Peyer's patch (tissue), 4 donors: ENCODE data around the gene TAF12. TPM values are rescaled to one million over a fixed set of nuclear protein-coding genes. Genes with fewer than 3 reads are reported as not detected.
A peak's percentile ranks its signal among the peaks of the same experiment; 100 is the strongest.
"Not testable (repeated sequence)": the region's sequence is repeated elsewhere in the genome, so short reads cannot be mapped to it uniquely, and the experiment has no call there.

Experiments used
- DNase-seq, 3 donors: peaks; one replicate each; pipeline ENCODE4 v3.0.0-alpha.2; 2017 to 2019
- H3K27ac ChIP-seq, 4 donors: fragments of 200-600 bp; sonication (generic); one replicate each; pipeline ENCODE4 v1.5.1; 2016 to 2019
- H3K27me3 ChIP-seq, 2 donors: fragments of 200-600 bp; sonication (generic); one replicate each; pipeline ENCODE4 v1.5.1; 2019
- H3K36me3 ChIP-seq, 3 donors: fragments of 200-600 bp; sonication (generic); one replicate each; pipeline ENCODE4 v1.5.1; 2016 to 2019
- H3K4me1 ChIP-seq, 4 donors: fragments of 200-600 bp; sonication (generic); one replicate each; pipeline ENCODE4 v1.5.1; 2016 to 2019
- H3K4me3 ChIP-seq, 4 donors: fragments of 200-600 bp; sonication (generic); 1 replicate in 3 of 4; 2 replicates in 1 of 4; pipeline ENCODE4 v1.5.1; 2016 to 2019; ENCODE audit warnings: mild to moderate bottlenecking in 1 of 4
- H3K9me3 ChIP-seq, 4 donors: fragments of 200-600 bp; sonication (generic); one replicate each; pipeline ENCODE4 v1.5.1; 2016 to 2019; ENCODE audit warnings: mild to moderate bottlenecking in 1 of 4
- POLR2A ChIP-seq, 2 donors: fragments of 450-650 bp; IDR thresholded peaks; one replicate each; pipeline ENCODE4 v1.5.1; 2017; ENCODE audit warnings: antibody characterized with exemption in 2 of 2, mild to moderate bottlenecking in 2 of 2, moderate library complexity in 2 of 2
- total RNA-seq, 4 donors: library from RNA; depleted of rRNA; stranded (reverse); fragments of >200 nt; gene quantifications; one replicate each; pipeline ENCODE4 v1.1.0, GENCODE V29; 2016
- TF ChIP-seq, protein P1 (sequence below), 6 experiments: fragments of 450-650 bp in 4 of 6; fragments of 200-600 bp in 2 of 6; sonication (generic) in 1 of 6; IDR thresholded peaks; one replicate each; pipeline ENCODE4 v1.5.1; 2017 to 2019; ENCODE audit warnings: antibody characterized with exemption in 6 of 6, mild to moderate bottlenecking in 3 of 6, moderate library complexity in 1 of 6

Gene TAF12, protein sequence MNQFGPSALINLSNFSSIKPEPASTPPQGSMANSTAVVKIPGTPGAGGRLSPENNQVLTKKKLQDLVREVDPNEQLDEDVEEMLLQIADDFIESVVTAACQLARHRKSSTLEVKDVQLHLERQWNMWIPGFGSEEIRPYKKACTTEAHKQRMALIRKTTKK
- total RNA-seq: 10 to 100 TPM; 12.2 to 34.7 (median 14.6) TPM

DNA sequence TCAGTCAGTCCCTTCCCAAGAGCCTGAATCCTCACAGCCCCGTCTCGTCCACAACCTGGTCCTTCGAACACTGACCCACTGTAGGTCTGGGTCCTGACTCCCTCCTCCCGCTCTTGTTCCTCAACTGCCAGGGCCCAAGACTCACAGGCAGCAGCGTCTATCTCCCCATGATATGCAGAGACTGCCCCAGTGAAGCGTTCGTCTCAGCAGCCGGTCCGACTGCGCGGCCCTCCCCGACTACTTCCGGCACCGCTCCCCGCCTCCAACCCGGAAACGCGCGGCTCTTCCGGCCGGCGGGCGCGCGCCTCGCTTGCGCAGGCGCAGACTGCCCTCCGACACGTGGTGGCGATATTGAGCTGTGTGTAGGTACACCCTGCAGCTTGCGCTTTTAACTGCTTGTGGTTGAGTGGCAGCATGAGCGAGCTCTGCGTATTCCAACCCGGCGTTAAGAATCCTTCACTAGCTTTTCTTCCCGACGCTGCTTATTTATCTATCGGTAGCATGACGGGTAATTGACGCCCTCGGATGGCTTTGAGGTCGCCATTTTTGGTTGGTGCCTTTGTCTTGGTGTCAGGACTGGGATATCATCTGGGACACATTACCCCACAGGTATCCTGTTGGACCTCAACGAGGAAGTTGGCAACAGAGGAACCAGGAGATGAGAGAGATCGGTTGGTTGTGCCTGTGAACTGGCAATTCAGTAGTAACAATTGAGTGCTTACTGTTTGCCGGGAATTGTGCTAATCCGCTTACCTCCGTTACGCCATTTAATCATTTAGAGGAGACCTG, at the start of gene TAF12:
Gene TAF12, minus strand, starts transcription at position 221 of the 789 bp plus-strand sequence. CDS start 20,986 bp downstream, outside the sequence.
- Histone ChIP-seq H3K4me3 (peak within 1 kb of the TSS; percentile 61 to 79 (median 70)), H3K27ac (peak within 1 kb of the TSS; percentile 86 to 95 (median 92)), H3K36me3 (no peaks in the 10 kb centered on the region), H3K4me1 (peaks cover 0 to 35% (median 6%) of the 10 kb centered on the region in 4 donors), H3K27me3 (no peaks in the 10 kb centered on the region), H3K9me3 (no peaks in the 10 kb centered on the region)
- peak; percentile 88 to 97 (median 96) for DNase-seq
- TF ChIP-seq POLR2A (IDR thresholded peaks at IDR 0.05): peak; percentile 98 to 99
- TF ChIP-seq, protein P1, sequence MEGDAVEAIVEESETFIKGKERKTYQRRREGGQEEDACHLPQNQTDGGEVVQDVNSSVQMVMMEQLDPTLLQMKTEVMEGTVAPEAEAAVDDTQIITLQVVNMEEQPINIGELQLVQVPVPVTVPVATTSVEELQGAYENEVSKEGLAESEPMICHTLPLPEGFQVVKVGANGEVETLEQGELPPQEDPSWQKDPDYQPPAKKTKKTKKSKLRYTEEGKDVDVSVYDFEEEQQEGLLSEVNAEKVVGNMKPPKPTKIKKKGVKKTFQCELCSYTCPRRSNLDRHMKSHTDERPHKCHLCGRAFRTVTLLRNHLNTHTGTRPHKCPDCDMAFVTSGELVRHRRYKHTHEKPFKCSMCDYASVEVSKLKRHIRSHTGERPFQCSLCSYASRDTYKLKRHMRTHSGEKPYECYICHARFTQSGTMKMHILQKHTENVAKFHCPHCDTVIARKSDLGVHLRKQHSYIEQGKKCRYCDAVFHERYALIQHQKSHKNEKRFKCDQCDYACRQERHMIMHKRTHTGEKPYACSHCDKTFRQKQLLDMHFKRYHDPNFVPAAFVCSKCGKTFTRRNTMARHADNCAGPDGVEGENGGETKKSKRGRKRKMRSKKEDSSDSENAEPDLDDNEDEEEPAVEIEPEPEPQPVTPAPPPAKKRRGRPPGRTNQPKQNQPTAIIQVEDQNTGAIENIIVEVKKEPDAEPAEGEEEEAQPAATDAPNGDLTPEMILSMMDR (IDR thresholded peaks at IDR 0.05): peak; percentile 40 to 63 (median 48)

DNA sequence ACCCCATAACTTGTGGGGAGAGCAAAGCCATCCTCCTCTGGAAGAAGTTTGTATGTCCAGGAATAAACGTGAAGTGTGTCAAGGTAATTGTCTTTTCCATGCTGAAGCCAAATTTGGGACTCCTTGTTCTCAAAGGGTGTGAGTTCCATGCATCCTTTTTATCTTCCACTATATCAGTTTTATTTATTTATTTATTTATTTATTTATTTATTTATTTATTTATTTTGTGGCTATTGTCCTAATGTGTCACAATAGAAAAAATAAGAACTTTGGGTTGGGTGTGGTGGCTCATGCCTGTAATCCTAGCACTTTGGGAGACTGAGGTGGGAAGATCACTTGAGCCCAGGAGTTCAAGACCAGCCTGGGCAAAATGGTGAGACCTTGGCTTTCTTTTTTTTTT, 48.8 kb upstream of the TAF12 start:
- DNase-seq, H3K4me3 ChIP-seq, H3K9me3 ChIP-seq, H3K4me1 ChIP-seq, H3K27ac ChIP-seq, H3K27me3 ChIP-seq: not testable (repeated sequence)
- H3K36me3 ChIP-seq: peaks cover 0 to 55% (median 0%) of the 10 kb centered on the region in 3 donors

DNA sequence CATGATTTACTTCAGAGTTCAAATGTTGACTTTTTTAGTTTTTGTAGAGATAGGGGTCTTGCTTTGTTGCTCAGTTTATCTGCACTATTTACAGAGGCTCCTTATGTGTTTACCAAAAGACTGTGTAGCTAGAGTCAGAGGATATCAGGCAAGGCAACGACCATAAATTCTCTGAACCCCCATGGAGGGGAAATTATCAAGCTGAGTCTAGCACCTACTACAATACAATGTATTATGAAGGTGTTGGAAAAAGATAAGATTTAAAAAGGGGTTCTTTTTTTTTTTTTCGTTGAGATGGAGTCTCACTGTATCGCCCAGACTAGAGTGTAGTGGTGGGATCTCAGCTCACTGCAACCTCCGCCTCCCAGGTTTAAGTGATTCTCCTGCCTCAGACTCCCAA, 42.1 kb upstream of the TAF12 start:
- Histone ChIP-seq H3K4me1 (no peaks in the 10 kb centered on the region), H3K4me3 (no peak overlapping the region), H3K36me3 (peaks cover 0 to 44% (median 0%) of the 10 kb centered on the region in 3 donors), H3K27ac (no peak overlapping the region), H3K27me3 (no peaks in the 10 kb centered on the region), H3K9me3 (no peaks in the 10 kb centered on the region)
- TF ChIP-seq, protein P1 (IDR thresholded peaks at IDR 0.05): no peak
- no peak for TF ChIP-seq POLR2A (IDR thresholded peaks at IDR 0.05)
- DNase-seq: no peak

DNA sequence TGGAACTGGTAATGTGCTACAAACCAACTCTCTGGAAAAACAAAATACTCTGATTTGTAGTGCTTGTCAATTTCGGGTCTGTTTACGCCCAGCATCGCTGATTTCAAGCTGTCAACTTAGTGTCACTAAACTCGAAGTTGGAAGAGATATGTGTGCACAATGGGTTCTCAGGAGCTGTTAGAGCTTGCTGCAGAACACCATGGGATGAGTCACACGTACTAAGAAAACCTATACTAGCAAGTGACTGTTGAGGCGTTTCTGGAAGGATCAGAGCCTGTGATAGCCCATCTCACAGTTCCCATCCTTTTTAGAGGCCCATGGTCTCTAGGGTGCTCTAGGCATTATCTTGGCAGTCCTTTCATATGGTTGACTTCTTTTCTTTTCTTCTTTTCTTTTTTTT, 40.0 kb upstream of the TAF12 start:
- no peak overlapping the region for H3K27ac ChIP-seq
- H3K4me3 ChIP-seq: no peak overlapping the region
- no peaks in the 10 kb centered on the region for H3K9me3 ChIP-seq
- H3K36me3 ChIP-seq: peaks cover 0 to 40% (median 0%) of the 10 kb centered on the region in 3 donors
- H3K27me3 ChIP-seq: no peaks in the 10 kb centered on the region
- TF ChIP-seq, protein P1 (IDR thresholded peaks at IDR 0.05): no peak
- no peak for TF ChIP-seq POLR2A (IDR thresholded peaks at IDR 0.05)
- no peak for DNase-seq
- no peaks in the 10 kb centered on the region for H3K4me1 ChIP-seq

DNA sequence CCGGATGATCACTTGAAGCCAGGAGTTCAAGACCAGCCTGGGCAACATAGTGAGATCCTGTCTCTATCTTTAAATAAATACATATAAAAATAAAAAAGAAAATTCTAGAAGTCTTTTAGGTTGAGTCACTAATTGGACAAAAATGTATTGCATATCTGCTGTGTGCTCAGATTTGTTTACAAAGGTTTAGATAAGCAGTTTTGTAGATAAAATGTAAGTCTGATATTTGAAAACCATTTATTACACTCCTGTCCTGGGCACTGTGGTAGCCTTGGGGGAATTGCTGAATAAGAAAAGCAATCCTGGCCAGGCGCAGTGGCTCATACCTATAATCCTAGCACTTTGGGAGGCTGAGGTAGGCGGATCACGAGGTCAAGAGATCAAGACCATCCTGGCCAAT, 37.3 kb upstream of the TAF12 start:
- DNase-seq: no peak
- TF ChIP-seq, protein P1 (IDR thresholded peaks at IDR 0.05): no peak
- TF ChIP-seq POLR2A (IDR thresholded peaks at IDR 0.05): no peak
- Histone ChIP-seq H3K4me1 (no peaks in the 10 kb centered on the region), H3K36me3 (peaks cover 0 to 29% (median 0%) of the 10 kb centered on the region in 3 donors), H3K27ac (no peak overlapping the region), H3K4me3 (no peak overlapping the region), H3K27me3 (no peaks in the 10 kb centered on the region), H3K9me3 (no peaks in the 10 kb centered on the region)

DNA sequence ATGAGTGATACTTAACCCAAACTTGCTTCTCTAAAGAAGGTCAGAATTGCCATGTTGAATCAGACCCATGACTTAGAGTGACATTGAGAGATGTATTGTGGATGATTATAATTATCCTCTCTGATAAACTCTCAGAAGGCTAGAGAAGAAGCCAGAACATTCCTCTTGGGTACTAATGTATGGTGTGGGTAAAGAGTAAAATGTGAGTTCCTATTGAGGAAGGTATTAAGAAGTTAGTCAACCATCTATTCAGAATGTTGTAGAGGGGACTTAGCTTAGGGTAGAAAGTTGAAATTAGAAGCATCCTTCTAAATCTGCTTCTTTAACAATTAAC, 33.0 kb upstream of the TAF12 start:
- Histone ChIP-seq H3K4me3 (no peak overlapping the region), H3K9me3 (no peaks in the 10 kb centered on the region), H3K27ac (no peak overlapping the region), H3K27me3 (no peaks in the 10 kb centered on the region), H3K4me1 (no peaks in the 10 kb centered on the region), H3K36me3 (peaks cover 0 to 1% (median 0%) of the 10 kb centered on the region in 3 donors)
- DNase-seq: no peak
- TF ChIP-seq, protein P1 (IDR thresholded peaks at IDR 0.05): no peak
- no peak for TF ChIP-seq POLR2A (IDR thresholded peaks at IDR 0.05)

DNA sequence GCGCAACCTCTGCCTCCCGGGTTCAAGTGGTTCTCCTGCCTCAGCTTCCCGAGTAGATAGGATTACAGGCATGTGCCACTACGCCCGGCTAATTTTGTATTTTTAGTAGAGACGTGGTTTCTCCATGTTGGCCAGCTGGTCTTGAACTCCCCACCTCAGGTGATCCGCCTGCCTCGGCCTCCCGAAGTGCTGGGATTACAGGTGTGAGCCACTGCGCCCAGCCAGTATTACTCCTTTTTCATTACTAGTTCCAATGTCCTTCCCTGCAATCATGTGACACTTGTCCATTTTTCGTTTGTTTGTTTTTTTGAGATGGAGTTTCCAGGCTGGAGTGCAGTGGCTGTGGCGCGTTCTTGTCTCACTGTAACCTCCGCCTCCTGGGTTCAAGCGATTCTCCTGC, 30.1 kb upstream of the TAF12 start:
- H3K27ac ChIP-seq, H3K4me3 ChIP-seq: not testable (repeated sequence)

More for the DNA sequence above, 30.1 kb upstream of the TAF12 start:
- not testable (repeated sequence) for H3K9me3 ChIP-seq, H3K36me3 ChIP-seq, DNase-seq, H3K4me1 ChIP-seq, H3K27me3 ChIP-seq
